GOT3 (cell line): ENCODE measurements around the gene R3HDM1.
"Not testable (repeated sequence)": the region's sequence is repeated elsewhere in the genome, so short reads cannot be mapped to it uniquely, and the experiment has no call there.

Source experiments
- DNase-seq: peaks from one replicate; lab custom pipeline; 2025; ENCODE audit warnings: mixed read lengths; lab: John Stamatoyannopoulos, UW

Gene R3HDM1

DNA sequence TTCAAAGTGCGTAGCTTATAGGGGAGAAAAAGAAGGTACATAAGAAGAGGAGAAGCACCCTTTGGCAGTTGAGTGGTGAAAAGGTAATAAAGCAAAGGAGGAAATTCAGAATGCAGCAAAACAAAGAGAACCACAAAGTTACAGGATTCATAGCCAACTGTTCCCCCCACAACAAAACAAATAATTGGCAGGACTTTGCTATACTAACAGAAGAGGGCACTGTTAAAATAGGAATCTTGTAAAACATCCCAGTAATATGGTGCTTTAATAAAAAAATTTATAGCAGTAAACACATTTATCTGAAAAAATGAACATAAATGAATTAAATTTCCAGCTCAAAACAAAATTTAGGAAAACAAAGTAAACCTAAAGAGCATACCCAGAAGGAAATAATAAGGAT, 42.3 kb downstream of the R3HDM1 start:
- DNase-seq = no peak

DNA sequence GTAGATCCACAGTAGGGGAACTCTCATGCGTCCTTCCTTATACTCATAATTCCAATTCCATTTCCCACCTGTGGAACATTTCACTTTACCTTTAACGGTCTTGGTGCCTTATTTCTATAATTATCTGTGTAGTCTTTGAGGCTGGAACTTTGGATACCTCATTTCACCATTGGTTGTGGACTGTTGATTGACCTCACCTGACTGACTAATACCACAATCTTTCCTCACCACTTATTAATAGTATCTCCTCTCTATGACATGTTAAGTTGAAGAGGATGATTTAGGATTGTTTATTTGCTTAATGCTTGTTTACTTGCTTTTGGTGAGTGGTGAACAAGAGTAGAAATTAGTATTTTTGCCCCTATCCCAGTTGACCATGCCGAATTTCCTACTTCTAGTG, 50.0 kb downstream of the R3HDM1 start:
- no peak for DNase-seq

- no peak for DNase-seq
These were observed 51.1 kb downstream of the R3HDM1 start for GRCh38 chr2:135582383-135582782.

GRCh38 chr2:135585586-135585985, 54.3 kb downstream of the R3HDM1 start:
- no peak for DNase-seq

DNA sequence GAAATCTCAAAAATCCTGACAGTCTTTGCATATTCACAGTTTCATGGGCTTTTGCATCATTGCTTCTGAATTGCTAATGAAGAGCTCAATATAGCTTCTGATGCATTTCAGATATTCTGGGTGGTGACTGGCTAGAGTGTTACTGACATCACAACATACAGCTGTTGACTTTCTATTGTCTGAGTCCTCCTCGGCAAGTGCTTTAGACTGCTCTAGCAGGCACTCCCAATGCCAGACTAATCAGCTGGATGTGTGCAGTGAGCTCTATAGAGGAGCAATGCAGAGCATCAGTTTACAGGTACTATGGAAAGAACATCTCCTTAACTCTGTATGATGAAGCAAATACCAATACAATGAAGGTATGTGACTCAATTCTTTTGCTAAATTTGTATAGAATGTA, 54.9 kb downstream of the R3HDM1 start:
- DNase-seq = no peak

GRCh38 chr2:135587958-135588357, 56.7 kb downstream of the R3HDM1 start:
- DNase-seq = no peak

- DNase-seq = no peak
These were observed 59.5 kb downstream of the R3HDM1 start for GRCh38 chr2:135590619-135591260.

DNA sequence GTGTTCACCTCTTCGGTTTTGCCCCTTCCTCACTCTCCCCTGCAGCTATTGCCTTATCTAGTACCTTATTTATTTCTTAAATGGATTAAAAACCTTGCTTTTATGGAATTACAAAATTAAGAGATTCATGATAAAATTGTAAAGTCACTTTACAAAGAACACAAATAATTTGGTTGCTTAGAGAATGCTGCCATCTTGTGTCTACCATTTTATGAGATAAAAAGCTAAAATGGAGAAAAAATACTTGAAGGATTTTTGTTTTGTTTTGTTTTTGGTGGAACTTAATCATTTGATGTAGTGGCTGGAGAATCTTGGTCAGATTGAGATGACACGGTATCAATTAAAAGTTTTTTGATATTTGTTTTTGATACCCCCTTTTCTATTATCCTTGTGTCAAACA, 69.6 kb downstream of the R3HDM1 start:
- DNase-seq = no peak

GRCh38 chr2:135603543-135603942, 72.3 kb downstream of the R3HDM1 start:
- no peak for DNase-seq

- DNase-seq = no peak
These were observed 76.3 kb downstream of the R3HDM1 start for GRCh38 chr2:135607561-135607960.

DNA sequence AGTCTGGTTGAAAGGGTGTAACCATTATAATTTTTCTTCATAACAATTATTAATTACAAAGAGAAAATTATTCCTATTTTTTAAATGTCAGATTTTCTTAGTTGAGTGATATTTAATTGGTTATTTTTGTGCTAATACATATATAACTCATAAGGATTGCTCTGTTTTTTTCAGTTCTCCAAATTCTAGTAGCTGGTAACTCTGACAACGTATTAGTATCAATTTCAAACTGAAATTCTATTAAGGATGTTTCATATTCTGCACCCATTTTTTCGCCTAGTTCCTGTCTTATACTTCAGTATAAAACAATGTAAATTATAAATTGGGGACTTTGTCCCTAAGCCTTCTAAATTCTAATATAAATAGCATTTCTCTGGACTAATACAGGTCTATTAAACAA, 81.0 kb downstream of the R3HDM1 start:
- no peak for DNase-seq

DNA sequence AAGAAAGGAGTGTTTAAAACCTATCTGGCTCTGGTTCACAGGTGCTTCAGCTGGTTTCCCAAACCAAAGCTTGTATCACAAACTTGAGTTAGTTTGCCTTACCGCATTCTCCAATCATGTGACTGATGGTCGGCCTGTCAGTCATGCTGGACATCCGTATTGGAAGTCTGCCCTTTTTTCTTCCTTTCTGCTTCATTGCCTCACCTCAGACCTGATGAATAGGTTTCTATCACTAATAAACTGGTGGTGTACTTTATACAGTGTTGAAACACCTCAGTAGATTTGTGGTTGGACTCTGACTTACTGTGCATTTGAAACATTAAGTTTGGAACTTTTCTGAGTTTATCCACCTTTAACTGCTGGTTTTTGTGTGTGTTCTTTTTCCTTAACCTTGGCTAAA, 84.1 kb downstream of the R3HDM1 start:
- no peak for DNase-seq

GRCh38 chr2:135617501-135618015, 86.3 kb downstream of the R3HDM1 start:
- DNase-seq = no peak

DNA sequence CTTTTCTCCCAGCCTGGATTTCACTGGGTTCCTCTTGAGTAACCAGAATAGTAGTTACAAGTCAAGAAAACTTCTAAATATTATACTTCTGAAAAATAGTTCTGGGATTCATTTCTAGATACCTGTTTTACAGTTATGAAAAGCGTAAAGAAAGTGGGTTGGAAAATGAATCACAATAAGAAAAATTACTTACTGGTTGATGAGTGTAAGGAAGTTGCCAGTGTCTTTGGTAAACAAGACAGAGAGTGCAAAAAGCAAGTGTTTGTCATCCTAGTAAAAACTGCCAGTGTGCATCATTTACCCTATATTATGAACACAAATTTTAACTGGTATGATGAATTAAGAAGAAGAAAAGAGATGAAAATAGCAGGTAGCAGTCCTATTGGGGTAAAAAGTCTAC, 88.9 kb downstream of the R3HDM1 start:
- no peak for DNase-seq

- DNase-seq = no peak
These were observed 98.2 kb downstream of the R3HDM1 start for GRCh38 chr2:135629520-135629919.

GRCh38 chr2:135630034-135630433, 98.8 kb downstream of the R3HDM1 start:
- not testable (repeated sequence) for DNase-seq

- no peak for DNase-seq
These were observed 99.2 kb downstream of the R3HDM1 start for GRCh38 chr2:135630488-135630887.

- DNase-seq = no peak
These were observed 102.3 kb downstream of the R3HDM1 start for GRCh38 chr2:135633582-135633981.

GRCh38 chr2:135635212-135635835, 104.0 kb downstream of the R3HDM1 start:
- no peak for DNase-seq

GRCh38 chr2:135636982-135637381, 105.7 kb downstream of the R3HDM1 start:
- no peak for DNase-seq

DNA sequence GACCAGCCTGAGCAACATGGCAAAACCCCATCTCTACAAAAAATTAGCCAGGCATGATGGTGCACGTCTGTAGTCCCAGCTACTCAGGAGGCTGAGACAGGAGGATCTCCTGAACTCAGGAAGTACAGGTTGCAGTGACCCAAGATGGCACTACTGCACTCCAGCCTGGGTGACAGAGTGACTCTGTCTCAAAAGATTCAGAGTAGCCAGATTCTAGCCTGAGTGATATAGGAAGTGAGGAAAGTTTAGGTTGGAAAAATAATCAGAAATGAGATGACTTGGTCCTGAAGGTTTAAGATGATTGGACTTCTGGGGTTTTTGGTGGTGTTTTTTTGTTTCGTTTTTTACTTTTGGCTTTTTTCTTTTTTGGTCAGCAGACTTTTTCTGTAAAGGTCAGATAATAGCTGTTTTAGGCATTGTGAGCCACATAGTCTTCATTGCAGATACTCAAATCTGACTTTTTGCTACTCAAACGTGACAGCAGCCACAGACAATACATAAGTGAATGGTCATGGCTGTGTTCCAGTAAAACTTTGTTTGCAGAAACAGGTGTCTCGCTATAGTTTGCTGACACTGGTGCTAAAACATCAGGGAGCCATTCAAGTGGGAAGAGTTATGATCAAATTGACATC, 106.3 kb downstream of the R3HDM1 start:
- DNase-seq = no peak

DNA sequence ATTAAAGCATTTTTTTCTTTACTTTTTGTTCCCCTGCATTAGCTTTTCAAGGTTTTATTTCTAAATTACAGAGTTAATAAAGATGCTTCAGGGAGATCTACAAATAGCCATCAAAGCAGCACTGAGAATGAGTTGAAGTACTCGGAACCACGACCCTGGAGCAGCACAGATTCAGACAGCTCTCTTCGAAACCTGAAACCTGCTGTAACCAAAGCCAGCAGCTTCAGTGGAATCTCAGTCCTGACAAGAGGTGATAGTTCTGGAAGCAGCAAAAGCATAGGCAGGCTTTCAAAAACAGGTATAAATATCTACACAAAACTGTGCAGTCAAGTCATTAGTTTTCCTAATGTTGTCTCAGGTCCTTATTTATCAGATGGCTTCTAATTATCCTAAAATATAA, 107.5 kb downstream of the R3HDM1 start:
- DNase-seq = no peak
